Measurements from ENCODE around the gene PRKAB2.
"Not testable (repeated sequence)": the region's sequence is repeated elsewhere in the genome, so short reads cannot be mapped to it uniquely, and the experiment has no call there.

Gene PRKAB2

DNA sequence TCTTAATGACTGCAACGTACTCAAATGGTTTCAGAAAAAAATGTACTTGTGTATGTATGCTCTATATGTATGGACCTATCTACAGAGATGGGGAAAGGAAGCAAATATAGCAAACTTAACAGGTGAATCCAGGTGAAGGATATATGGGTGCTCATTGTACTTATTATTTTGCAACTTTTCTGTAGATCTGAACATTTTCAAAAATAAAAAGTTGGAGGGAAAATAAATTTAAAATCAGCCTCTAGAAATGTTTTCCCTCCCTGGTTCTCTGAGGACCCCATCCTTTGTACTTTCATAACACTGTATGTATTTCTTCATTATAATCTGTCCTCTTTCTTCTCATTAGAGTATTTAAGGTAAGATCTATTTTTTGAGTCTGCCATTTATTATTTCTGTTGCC, 34.9 kb upstream of the PRKAB2 start:
- DNase-seq (ENCODE audit: low read depth), result no peak
- TF ChIP-seq, protein P1, sequence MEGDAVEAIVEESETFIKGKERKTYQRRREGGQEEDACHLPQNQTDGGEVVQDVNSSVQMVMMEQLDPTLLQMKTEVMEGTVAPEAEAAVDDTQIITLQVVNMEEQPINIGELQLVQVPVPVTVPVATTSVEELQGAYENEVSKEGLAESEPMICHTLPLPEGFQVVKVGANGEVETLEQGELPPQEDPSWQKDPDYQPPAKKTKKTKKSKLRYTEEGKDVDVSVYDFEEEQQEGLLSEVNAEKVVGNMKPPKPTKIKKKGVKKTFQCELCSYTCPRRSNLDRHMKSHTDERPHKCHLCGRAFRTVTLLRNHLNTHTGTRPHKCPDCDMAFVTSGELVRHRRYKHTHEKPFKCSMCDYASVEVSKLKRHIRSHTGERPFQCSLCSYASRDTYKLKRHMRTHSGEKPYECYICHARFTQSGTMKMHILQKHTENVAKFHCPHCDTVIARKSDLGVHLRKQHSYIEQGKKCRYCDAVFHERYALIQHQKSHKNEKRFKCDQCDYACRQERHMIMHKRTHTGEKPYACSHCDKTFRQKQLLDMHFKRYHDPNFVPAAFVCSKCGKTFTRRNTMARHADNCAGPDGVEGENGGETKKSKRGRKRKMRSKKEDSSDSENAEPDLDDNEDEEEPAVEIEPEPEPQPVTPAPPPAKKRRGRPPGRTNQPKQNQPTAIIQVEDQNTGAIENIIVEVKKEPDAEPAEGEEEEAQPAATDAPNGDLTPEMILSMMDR (IDR thresholded peaks at IDR 0.05; ENCODE audit: control insufficient read depth, insufficient read depth, low read depth, low read length, missing control alignments), result no peak
- H3K4me3 ChIP-seq (ENCODE audit: control insufficient read depth, low read depth, low read length), result no peak overlapping the region

DNA sequence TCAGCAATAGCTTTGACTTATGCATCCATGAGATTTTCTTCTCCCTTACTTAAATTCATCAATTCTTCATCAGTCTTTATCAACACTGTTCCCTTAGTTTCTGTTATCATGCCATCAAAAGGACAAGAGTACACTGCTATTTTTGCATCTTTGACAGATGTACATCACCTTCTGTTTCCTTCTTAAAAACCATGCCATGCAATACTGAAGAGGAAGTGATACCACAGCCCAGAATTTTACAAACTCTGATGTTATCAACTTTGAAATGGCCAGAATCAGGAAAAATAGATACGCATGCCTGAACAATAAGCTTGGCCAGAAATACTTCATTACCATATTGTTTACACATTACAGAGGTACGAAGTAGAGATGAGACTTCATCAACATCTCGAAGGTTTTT, 31.8 kb upstream of the PRKAB2 start:
- no peak overlapping the region for H3K4me3 ChIP-seq (ENCODE audit: control insufficient read depth, low read depth, low read length)
- no peak for DNase-seq (ENCODE audit: low read depth)
- TF ChIP-seq, protein P1 (IDR thresholded peaks at IDR 0.05; ENCODE audit: control insufficient read depth, insufficient read depth, low read depth, low read length, missing control alignments), result no peak

DNA sequence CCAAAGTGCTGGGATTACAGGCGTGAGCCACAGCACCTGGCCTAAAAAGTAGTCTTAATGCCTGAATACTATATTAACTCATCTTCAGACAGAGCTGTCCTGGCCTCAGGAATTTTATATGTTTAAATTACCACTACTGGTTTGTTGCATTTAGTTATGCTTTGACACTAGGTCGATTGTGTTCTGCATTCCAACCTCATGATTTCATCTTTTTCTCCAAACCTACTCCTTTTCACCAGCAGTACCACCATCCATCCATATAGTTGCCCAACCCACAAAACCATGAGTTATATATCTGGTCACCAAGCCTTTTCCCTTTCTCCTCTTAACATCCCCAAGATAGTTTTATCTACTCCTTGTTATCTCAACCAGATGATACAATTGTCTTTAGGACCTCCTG, 30.3 kb upstream of the PRKAB2 start:
- TF ChIP-seq, protein P1 (IDR thresholded peaks at IDR 0.05; ENCODE audit: control insufficient read depth, insufficient read depth, low read depth, low read length, missing control alignments), result no peak

DNA sequence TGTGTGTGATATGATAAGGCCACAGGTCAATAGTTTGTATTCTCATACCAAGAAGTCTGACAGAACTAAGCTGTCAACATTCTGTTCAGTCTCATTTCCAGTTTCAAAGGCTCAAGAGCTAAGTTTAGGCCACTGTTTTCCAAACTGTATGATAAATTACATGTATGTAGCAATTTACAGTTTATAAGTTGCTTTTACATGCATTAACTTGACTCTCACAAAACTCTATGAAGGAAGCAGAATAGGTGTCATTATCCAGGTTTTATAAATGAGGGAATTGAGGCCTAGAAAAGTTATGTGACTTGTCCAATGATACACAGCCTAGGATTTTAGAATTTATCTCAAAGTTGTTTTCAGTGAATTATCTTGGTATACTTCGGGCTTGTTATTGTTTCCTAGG, 29.5 kb upstream of the PRKAB2 start:
- DNase-seq (ENCODE audit: low read depth), result no peak
- TF ChIP-seq, protein P1 (IDR thresholded peaks at IDR 0.05; ENCODE audit: control insufficient read depth, insufficient read depth, low read depth, low read length, missing control alignments), result no peak
- H3K4me3 ChIP-seq (ENCODE audit: control insufficient read depth, low read depth, low read length), result no peak overlapping the region

More for the DNA sequence above, 30.3 kb upstream of the PRKAB2 start:
- no peak for DNase-seq (ENCODE audit: low read depth)
- no peak overlapping the region for H3K4me3 ChIP-seq (ENCODE audit: control insufficient read depth, low read depth, low read length)

DNA sequence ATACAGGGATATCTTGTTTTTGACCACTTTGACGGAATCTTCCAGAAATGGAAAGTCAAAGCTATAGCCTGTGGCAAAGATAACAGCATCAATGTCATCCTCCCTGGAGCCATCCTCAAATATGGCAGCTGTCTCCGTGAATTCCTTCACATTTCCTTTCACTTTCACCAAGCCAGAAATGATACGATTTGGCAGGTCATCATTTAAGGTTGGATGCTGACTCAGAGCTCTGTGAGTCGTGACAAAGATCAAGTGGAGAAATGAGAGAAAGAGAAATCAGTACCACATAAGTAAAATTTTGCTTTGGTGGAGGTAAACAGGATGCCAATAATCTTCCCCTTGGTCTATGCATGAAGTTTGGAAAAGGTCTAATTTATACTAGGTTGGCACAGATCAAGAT, 29.0 kb upstream of the PRKAB2 start:
- DNase-seq (ENCODE audit: low read depth), result no peak
- TF ChIP-seq, protein P1 (IDR thresholded peaks at IDR 0.05; ENCODE audit: control insufficient read depth, insufficient read depth, low read depth, low read length, missing control alignments), result no peak
- no peak overlapping the region for H3K4me3 ChIP-seq (ENCODE audit: control insufficient read depth, low read depth, low read length)

DNA sequence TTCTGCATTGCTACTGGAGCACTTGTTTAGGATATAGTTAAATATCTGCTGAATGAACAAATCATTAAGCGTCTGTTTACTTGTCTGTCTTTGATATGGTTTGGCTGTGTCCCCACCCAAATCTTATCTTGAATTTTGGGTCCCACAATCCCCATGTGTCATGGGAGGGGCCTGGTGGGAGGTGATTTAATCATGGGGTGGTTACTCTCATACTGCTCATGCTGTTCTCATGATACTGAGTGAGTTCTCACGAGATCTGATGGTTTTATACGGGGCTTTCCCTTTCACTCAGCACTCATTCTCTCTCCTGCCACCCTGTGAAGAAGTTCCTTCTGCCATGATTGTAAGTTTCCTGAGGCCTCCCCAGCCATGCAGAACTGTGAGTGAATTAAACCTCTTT, 25.1 kb upstream of the PRKAB2 start:
- DNase-seq (ENCODE audit: low read depth); H3K4me3 ChIP-seq (ENCODE audit: control insufficient read depth, low read depth, low read length): not testable (repeated sequence)

DNA sequence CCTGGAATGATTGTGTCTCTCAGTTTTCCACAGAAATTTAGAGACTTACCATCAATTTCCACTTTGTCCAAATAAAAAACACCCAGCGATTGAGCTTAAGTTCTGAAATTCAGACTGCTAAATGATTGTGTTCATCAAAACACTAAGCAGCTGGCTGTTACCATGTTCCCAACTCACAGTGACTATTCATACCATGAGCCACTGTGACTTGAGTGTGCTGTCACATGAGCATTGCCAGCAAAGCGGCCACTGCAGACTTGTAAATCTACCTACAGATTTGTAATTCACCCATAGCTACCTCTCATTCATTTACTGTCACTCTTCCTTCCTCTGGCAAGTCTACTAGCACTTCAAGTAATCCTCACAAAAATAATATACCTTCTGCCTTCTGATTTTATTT, 17.2 kb upstream of the PRKAB2 start:
- DNase-seq (ENCODE audit: low read depth), result no peak
- TF ChIP-seq, protein P1 (IDR thresholded peaks at IDR 0.05; ENCODE audit: control insufficient read depth, insufficient read depth, low read depth, low read length, missing control alignments), result no peak

More for the DNA sequence above, 17.2 kb upstream of the PRKAB2 start:
- no peak overlapping the region for H3K4me3 ChIP-seq (ENCODE audit: control insufficient read depth, low read depth, low read length)

All from AG09309 (cell line).